IMR-90 (cell line): ENCODE data around the gene PARP1.

Source experiments
- CTCF ChIP-seq: conservative IDR thresholded peaks from 2 replicates; pipeline ENCODE4 v1.5.1; 2012; ENCODE audit warnings: mild to moderate bottlenecking, low read depth, low read length, improper control_type of control experiment
- ELK1 ChIP-seq: fragments of 150-350 bp; IDR thresholded peaks from 2 replicates; pipeline ENCODE4 v1.6.1; 2016; ENCODE audit warnings: low read depth, mild to moderate bottlenecking, low read length, moderate library complexity, borderline replicate concordance
- MAZ ChIP-seq: IDR thresholded peaks from 2 replicates; pipeline ENCODE4 v1.6.1; 2012; ENCODE audit warnings: low read depth, mild to moderate bottlenecking, low read length, improper control_type of control experiment, moderate library complexity, borderline replicate concordance
- NFE2L2 ChIP-seq: fragments of 150-350 bp; IDR thresholded peaks from 2 replicates; pipeline ENCODE4 v1.6.1; 2016; ENCODE audit warnings: low read depth, mild to moderate bottlenecking, low read length
- POLR2A ChIP-seq: IDR thresholded peaks from 2 replicates; pipeline ENCODE4 v1.6.1; 2012; ENCODE audit warnings: mild to moderate bottlenecking, low read depth, low read length
- RAD21 ChIP-seq: IDR thresholded peaks from 2 replicates; pipeline ENCODE4 v1.6.1; 2012; ENCODE audit warnings: low read length, improper control_type of control experiment
- RFX5 ChIP-seq: IDR thresholded peaks from 2 replicates; pipeline ENCODE4 v1.8.0; 2012; ENCODE audit warnings: low read depth, mild to moderate bottlenecking, low read length, moderate library complexity
- SMC3 ChIP-seq: fragments of 150-350 bp; IDR thresholded peaks from 2 replicates; pipeline ENCODE4 v1.6.1; 2016; ENCODE audit warnings: low read depth, mild to moderate bottlenecking, antibody characterized with exemption, low read length, moderate library complexity

DNA sequence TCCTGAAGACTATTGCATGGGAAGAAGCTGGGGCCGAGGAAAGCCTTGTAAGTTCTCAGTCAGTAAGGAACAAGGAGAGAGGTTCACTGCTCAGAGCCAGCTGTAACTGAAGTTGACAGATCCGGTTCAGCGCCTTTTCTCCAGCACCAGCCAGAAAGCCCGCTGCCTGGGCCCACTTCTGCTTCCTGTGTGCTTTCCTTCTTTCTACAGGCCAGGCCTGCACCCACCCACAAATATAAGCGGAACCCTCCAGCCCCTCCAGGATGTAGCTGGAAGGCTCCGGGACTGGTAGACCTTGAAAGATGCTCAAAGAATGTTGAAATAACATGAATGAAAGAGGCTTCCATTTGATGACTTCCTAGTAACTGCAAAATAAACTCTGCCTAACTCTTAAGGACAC, 38.8 kb downstream of the PARP1 start:
- TF ChIP-seq POLR2A (no peak), CTCF (no peak), SMC3 (no peak), RAD21 (no peak), RFX5 (no peak), NFE2L2 (no peak), MAZ (no peak), ELK1 (no peak)
